Measurements from ENCODE around the gene SRC. TPM values are rescaled to one million over a fixed set of nuclear protein-coding genes. Genes with fewer than 3 reads are reported as not detected.

Gene SRC
- total RNA-seq, 1 experiment from 2014 or later: 197 TPM

DNA sequence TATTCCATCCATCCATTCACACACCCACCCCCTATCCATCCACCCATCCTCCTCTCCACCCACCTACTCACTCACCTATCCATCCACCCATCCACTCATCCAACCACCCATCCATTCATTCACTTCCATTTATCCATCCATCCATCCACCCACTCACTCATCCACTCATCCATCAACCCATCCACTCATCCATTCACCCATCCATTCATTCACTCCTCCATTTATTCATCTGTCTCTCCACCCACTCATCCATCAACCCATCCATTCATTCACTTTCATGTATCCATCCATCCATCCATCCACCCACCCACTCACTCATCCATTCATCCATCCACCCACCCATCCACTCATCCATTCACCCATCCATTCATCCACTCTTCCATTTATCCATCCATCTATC lies 84.1 kb downstream of the SRC start:
- no peaks in the 10 kb centered on the region for H3K4me1 ChIP-seq
- Mint-ChIP-seq H3K9me3 (ENCODE audit: unreplicated experiment) (no peaks in the 10 kb centered on the region), H3K36me3 (ENCODE audit: insufficient read depth, unreplicated experiment) (no peaks in the 10 kb centered on the region), H3K4me3 (ENCODE audit: unreplicated experiment) (no peak overlapping the region), H3K27ac (ENCODE audit: unreplicated experiment) (no peak overlapping the region), H3K4me1 (ENCODE audit: low read depth, unreplicated experiment) (no peaks in the 10 kb centered on the region), H3K27me3 (ENCODE audit: insufficient read depth, unreplicated experiment) (peaks cover 4% of the 10 kb centered on the region)
- no peak for DNase-seq
- BruUV-seq (replicated peaks): no TSS peak
- no peaks in the 10 kb centered on the region; the same call in 1 of the 2 replicates for H3K27me3 ChIP-seq (replicated peaks; ENCODE audit: control insufficient read depth, insufficient read depth, low read length)
- TF ChIP-seq, protein P1, sequence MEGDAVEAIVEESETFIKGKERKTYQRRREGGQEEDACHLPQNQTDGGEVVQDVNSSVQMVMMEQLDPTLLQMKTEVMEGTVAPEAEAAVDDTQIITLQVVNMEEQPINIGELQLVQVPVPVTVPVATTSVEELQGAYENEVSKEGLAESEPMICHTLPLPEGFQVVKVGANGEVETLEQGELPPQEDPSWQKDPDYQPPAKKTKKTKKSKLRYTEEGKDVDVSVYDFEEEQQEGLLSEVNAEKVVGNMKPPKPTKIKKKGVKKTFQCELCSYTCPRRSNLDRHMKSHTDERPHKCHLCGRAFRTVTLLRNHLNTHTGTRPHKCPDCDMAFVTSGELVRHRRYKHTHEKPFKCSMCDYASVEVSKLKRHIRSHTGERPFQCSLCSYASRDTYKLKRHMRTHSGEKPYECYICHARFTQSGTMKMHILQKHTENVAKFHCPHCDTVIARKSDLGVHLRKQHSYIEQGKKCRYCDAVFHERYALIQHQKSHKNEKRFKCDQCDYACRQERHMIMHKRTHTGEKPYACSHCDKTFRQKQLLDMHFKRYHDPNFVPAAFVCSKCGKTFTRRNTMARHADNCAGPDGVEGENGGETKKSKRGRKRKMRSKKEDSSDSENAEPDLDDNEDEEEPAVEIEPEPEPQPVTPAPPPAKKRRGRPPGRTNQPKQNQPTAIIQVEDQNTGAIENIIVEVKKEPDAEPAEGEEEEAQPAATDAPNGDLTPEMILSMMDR (IDR thresholded peaks at IDR 0.05; ENCODE audit: insufficient read depth in 1 of 2, low read depth in 1 of 2, low read length in 1 of 2, severe bottlenecking in 1 of 2, unreplicated experiment in 1 of 2): no peak
- H3K9me3 ChIP-seq: no peaks in the 10 kb centered on the region
- no peaks in the 10 kb centered on the region for H3K36me3 ChIP-seq (ENCODE audit: control insufficient read depth, insufficient read depth, low read length)
- POLR2A ChIA-PET: no interaction called here
- H3K4me3 ChIP-seq (ENCODE audit: low read depth, low read length): no peak overlapping the region
- intact Hi-C loops (cut with micrococcal nuclease; ENCODE audit: unreplicated experiment): no loop called here
- CTCF ChIA-PET: no interaction called here

GRCh38 chr20:37430778-37431460 lies 85.0 kb downstream of the SRC start:
- Histone ChIP-seq H3K4me1 (no peaks in the 10 kb centered on the region), H3K4me3 (ENCODE audit: low read depth, low read length) (no peak overlapping the region), H3K27me3 (replicated peaks; ENCODE audit: control insufficient read depth, insufficient read depth, low read length) (no peaks in the 10 kb centered on the region; the same call in 1 of the 2 replicates), H3K9me3 (no peaks in the 10 kb centered on the region), H3K36me3 (ENCODE audit: control insufficient read depth, insufficient read depth, low read length) (no peaks in the 10 kb centered on the region)
- no TSS peak for BruUV-seq (replicated peaks)
- Mint-ChIP-seq H3K4me1 (ENCODE audit: low read depth, unreplicated experiment) (no peaks in the 10 kb centered on the region), H3K36me3 (ENCODE audit: insufficient read depth, unreplicated experiment) (no peaks in the 10 kb centered on the region), H3K9me3 (ENCODE audit: unreplicated experiment) (no peaks in the 10 kb centered on the region), H3K4me3 (ENCODE audit: unreplicated experiment) (no peak overlapping the region), H3K27me3 (ENCODE audit: insufficient read depth, unreplicated experiment) (no peaks in the 10 kb centered on the region), H3K27ac (ENCODE audit: unreplicated experiment) (no peak overlapping the region)
- TF ChIP-seq, protein P1 (IDR thresholded peaks at IDR 0.05; ENCODE audit: insufficient read depth in 1 of 2, low read depth in 1 of 2, low read length in 1 of 2, severe bottlenecking in 1 of 2, unreplicated experiment in 1 of 2): no peak
- DNase-seq: no peak
- ChIA-PET POLR2A (no interaction called here), CTCF (no interaction called here)
- intact Hi-C loops (cut with micrococcal nuclease; ENCODE audit: unreplicated experiment): no loop called here

- H3K27ac Mint-ChIP-seq (ENCODE audit: unreplicated experiment): no peak overlapping the region
- no peak overlapping the region for H3K4me3 Mint-ChIP-seq (ENCODE audit: unreplicated experiment)
- TF ChIP-seq, protein P1 (IDR thresholded peaks at IDR 0.05; ENCODE audit: insufficient read depth in 1 of 2, low read depth in 1 of 2, low read length in 1 of 2, severe bottlenecking in 1 of 2, unreplicated experiment in 1 of 2): no peak
- H3K27me3 ChIP-seq (replicated peaks; ENCODE audit: control insufficient read depth, insufficient read depth, low read length): no peaks in the 10 kb centered on the region; the same call in 1 of the 2 replicates
- intact Hi-C loops (cut with micrococcal nuclease; ENCODE audit: unreplicated experiment): no loop called here
- no TSS peak for BruUV-seq (replicated peaks)
- H3K4me1 ChIP-seq: no peaks in the 10 kb centered on the region
- H3K4me3 ChIP-seq (ENCODE audit: low read depth, low read length): no peak overlapping the region
- ChIA-PET POLR2A (no interaction called here), CTCF (interaction anchor here (0.6 kb wide), 1 partner anchor 51 kb away, joined by 5 read pairs; no protein-coding TSS in a partner anchor)
- no peaks in the 10 kb centered on the region for H3K9me3 ChIP-seq
- no peak for DNase-seq
- H3K36me3 Mint-ChIP-seq (ENCODE audit: insufficient read depth, unreplicated experiment): no peaks in the 10 kb centered on the region
- no peaks in the 10 kb centered on the region for H3K4me1 Mint-ChIP-seq (ENCODE audit: low read depth, unreplicated experiment)
- H3K27me3 Mint-ChIP-seq (ENCODE audit: insufficient read depth, unreplicated experiment): no peaks in the 10 kb centered on the region
- no peaks in the 10 kb centered on the region for H3K9me3 Mint-ChIP-seq (ENCODE audit: unreplicated experiment)
- H3K36me3 ChIP-seq (ENCODE audit: control insufficient read depth, insufficient read depth, low read length): no peaks in the 10 kb centered on the region
These were observed 85.8 kb downstream of the SRC start for GRCh38 chr20:37431786-37432185.

All from Caco-2 (cell line).